ENCODE data around the gene MAP2K4. TPM values are rescaled to one million over a fixed set of nuclear protein-coding genes. Genes with fewer than 3 reads are reported as not detected.
"Not testable (repeated sequence)": the region's sequence is repeated elsewhere in the genome, so short reads cannot be mapped to it uniquely, and the experiment has no call there.

MAP2K4 gene
- total RNA-seq (ENCODE audit: unreplicated experiment) = 36.5 TPM
- long read RNA-seq, partial matches to known transcripts = 1 of 6 reads
- long read RNA-seq, other reads (novel, unspliced or antisense) = 1 of 6 reads

DNA sequence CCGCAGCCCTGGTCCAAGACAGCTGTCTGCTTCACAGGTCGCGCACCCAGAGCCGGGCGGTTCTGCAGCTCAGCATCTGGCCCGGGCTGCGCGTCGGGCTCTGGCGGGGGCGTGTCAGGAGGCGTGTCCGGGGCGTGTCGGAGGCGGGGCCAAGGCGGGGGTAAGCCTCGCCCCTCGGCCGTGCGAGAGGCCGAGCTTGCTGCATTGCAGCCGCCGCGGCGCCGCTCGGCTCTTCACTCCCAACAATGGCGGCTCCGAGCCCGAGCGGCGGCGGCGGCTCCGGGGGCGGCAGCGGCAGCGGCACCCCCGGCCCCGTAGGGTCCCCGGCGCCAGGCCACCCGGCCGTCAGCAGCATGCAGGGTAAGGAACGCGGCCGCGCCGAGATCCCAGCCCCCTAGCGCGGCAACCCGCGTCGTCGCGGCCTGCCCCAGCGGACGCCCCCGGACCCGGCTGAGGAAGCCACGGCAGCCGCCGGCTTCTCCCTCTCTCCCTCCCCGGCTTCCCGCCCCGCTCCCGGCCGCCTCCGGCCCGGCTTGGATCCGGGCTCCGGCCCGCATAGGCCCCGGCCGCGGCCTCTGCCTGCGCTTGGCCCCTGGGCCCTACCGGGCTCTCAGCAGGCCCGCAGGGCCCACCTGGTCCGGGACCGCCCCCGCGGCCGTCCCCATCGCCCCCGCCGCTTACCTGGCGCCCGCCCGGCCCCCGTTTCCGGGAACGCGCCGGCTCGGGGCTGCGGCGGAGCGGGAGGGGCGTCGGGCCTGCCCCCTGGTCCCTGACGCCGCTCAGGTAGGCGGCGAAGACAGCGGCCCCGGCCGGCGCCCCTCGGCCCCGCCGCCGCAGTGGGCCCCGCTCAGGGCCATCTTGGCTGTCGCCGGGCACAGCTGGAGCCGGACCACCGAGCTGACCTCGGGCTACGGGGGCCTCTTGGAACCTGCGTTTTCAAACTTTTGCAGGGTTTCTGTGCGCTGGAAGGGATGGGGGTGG, at the start of gene MAP2K4:
Gene MAP2K4 (plus strand): TSS at position 236 of the 981 bp plus-strand sequence. CDS start 10 bp downstream, at position 246.
- Mint-ChIP-seq H3K27me3 (ENCODE audit: unreplicated experiment) (peaks cover 3% of the 10 kb centered on the region), H3K4me1 (ENCODE audit: unreplicated experiment) (peaks cover 8% of the 10 kb centered on the region), H3K27ac (ENCODE audit: unreplicated experiment) (peak within 1 kb of the TSS; percentile 71), H3K36me3 (ENCODE audit: low read depth, unreplicated experiment) (no peaks in the 10 kb centered on the region), H3K9me3 (ENCODE audit: unreplicated experiment) (no peaks in the 10 kb centered on the region), H3K4me3 (ENCODE audit: unreplicated experiment) (peak within 1 kb of the TSS; percentile 92)
- DNase-seq (ENCODE audit: low spot score) = peak; percentile 95
- TF ChIP-seq, protein P1, sequence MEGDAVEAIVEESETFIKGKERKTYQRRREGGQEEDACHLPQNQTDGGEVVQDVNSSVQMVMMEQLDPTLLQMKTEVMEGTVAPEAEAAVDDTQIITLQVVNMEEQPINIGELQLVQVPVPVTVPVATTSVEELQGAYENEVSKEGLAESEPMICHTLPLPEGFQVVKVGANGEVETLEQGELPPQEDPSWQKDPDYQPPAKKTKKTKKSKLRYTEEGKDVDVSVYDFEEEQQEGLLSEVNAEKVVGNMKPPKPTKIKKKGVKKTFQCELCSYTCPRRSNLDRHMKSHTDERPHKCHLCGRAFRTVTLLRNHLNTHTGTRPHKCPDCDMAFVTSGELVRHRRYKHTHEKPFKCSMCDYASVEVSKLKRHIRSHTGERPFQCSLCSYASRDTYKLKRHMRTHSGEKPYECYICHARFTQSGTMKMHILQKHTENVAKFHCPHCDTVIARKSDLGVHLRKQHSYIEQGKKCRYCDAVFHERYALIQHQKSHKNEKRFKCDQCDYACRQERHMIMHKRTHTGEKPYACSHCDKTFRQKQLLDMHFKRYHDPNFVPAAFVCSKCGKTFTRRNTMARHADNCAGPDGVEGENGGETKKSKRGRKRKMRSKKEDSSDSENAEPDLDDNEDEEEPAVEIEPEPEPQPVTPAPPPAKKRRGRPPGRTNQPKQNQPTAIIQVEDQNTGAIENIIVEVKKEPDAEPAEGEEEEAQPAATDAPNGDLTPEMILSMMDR (IDR thresholded peaks at IDR 0.05; ENCODE audit: unreplicated experiment) = no peak

DNA sequence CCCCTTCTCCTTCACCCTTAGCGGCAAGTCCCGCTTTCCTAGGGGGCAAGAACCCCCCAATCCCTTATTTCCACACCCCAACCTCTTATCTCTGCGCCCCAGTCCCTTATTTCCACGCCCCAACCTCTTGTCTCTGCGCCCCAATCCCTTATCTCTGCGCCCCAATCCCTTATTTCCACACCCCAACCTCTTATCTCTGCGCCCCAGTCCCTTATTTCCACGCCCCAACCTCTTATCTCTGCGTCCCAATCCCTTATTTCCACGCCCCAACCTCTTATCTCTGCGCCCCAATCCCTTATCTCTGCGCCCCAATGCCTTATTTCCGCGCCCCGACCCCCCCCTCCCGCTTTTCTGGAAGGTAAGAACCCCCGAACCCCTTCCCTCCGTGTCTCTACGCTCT, 47.9 kb upstream of the MAP2K4 start:
- not testable (repeated sequence) for H3K9me3 Mint-ChIP-seq (ENCODE audit: unreplicated experiment); H3K36me3 Mint-ChIP-seq (ENCODE audit: low read depth, unreplicated experiment); DNase-seq (ENCODE audit: low spot score); H3K4me3 Mint-ChIP-seq (ENCODE audit: unreplicated experiment); H3K4me1 Mint-ChIP-seq (ENCODE audit: unreplicated experiment); H3K27me3 Mint-ChIP-seq (ENCODE audit: unreplicated experiment); H3K27ac Mint-ChIP-seq (ENCODE audit: unreplicated experiment)

DNA sequence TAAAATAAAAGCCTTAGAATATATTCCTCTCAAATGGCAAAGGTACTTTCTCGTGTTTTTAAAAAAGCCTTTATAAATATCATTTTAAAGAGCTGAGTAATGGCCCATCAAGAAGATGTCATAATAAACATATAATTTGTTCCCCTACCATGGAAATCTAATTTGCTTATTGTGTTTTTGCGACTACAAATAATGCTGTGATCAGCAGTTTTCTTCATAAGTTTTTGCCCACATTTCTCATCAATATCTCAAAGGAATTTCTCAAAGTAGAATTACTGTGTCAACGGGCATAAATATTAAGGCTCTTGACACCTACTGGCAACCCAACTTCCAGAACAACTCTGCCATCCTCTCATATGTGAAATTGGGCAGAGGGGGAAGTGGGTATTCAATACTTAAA, 40.9 kb upstream of the MAP2K4 start:
- H3K27ac Mint-ChIP-seq (ENCODE audit: unreplicated experiment) = no peak overlapping the region
- peaks cover 4% of the 10 kb centered on the region for H3K4me1 Mint-ChIP-seq (ENCODE audit: unreplicated experiment)
- TF ChIP-seq, protein P1 (IDR thresholded peaks at IDR 0.05; ENCODE audit: unreplicated experiment) = no peak
- no peak for DNase-seq (ENCODE audit: low spot score)
- H3K9me3 Mint-ChIP-seq (ENCODE audit: unreplicated experiment) = no peaks in the 10 kb centered on the region
- no peak overlapping the region for H3K4me3 Mint-ChIP-seq (ENCODE audit: unreplicated experiment)
- peaks cover 2% of the 10 kb centered on the region for H3K27me3 Mint-ChIP-seq (ENCODE audit: unreplicated experiment)
- peaks cover 10% of the 10 kb centered on the region for H3K36me3 Mint-ChIP-seq (ENCODE audit: low read depth, unreplicated experiment)

DNA sequence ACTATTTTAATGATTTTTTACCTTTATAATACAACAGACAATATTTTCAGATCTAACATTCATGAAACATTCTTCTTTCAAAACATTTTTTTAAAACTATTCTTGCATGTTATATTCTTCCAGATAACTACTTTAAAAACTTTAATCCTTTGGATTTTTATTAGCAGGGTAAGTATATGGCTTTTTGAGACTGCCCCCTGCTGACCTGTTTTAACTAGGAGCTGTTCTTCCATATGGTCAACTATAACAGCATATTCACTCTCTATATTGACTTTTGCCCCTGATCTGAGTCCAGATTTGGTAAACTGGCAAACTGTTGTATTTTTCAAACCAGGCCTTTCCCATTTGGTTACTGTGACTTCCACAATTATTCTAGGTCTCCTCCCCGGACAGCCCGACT, 39.9 kb upstream of the MAP2K4 start:
- no peak for DNase-seq (ENCODE audit: low spot score)
- Mint-ChIP-seq H3K9me3 (ENCODE audit: unreplicated experiment) (no peaks in the 10 kb centered on the region), H3K4me1 (ENCODE audit: unreplicated experiment) (peaks cover 4% of the 10 kb centered on the region), H3K27me3 (ENCODE audit: unreplicated experiment) (peaks cover 2% of the 10 kb centered on the region), H3K4me3 (ENCODE audit: unreplicated experiment) (no peak overlapping the region), H3K36me3 (ENCODE audit: low read depth, unreplicated experiment) (peaks cover 10% of the 10 kb centered on the region), H3K27ac (ENCODE audit: unreplicated experiment) (peak overlapping the region; percentile 12)
- TF ChIP-seq, protein P1 (IDR thresholded peaks at IDR 0.05; ENCODE audit: unreplicated experiment) = peak; percentile 32

DNA sequence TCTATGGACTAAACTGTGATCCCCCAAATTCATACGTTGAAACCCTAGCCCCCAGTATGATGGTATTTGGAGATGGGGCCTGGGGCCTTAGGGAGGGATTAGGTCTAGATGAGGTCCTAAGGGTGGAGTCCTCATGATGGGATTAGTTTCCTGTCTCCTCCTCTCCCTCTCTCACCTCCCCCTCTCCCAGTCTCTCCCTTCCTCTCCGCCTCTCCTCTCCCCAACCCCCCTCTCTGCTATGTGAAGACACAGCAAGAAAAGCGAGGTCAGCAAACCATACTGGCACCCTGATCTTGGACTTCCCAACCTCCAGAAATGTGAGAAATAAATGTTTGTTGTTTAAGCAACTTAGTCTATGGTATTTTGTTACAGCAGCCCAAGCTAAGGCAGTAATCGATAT, 38.8 kb upstream of the MAP2K4 start:
- H3K27me3 Mint-ChIP-seq (ENCODE audit: unreplicated experiment) = no peaks in the 10 kb centered on the region

More for the DNA sequence above, 38.8 kb upstream of the MAP2K4 start:
- peaks cover 4% of the 10 kb centered on the region for H3K4me1 Mint-ChIP-seq (ENCODE audit: unreplicated experiment)
- TF ChIP-seq, protein P1 (IDR thresholded peaks at IDR 0.05; ENCODE audit: unreplicated experiment) = no peak
- no peaks in the 10 kb centered on the region for H3K9me3 Mint-ChIP-seq (ENCODE audit: unreplicated experiment)
- peaks cover 7% of the 10 kb centered on the region for H3K36me3 Mint-ChIP-seq (ENCODE audit: low read depth, unreplicated experiment)
- no peak overlapping the region for H3K4me3 Mint-ChIP-seq (ENCODE audit: unreplicated experiment)
- H3K27ac Mint-ChIP-seq (ENCODE audit: unreplicated experiment) = no peak overlapping the region
- no peak for DNase-seq (ENCODE audit: low spot score)

Data from endothelial cell (in vitro differentiated cells).